NT2/D1 (cell line): ENCODE results near the gene OBSCN.

ENCODE experiments used
- SUZ12 ChIP-seq: IDR thresholded peaks from 2 replicates; pipeline ENCODE4 v1.6.1; 2011; ENCODE audit not compliant: insufficient read length, insufficient read depth; ENCODE audit errors: extremely low read depth
- YY1 ChIP-seq: IDR thresholded peaks from 2 replicates; pipeline ENCODE4 v1.6.1; 2011; ENCODE audit not compliant: insufficient read length, insufficient read depth
- ZNF274 ChIP-seq: IDR thresholded peaks from 2 replicates; pipeline ENCODE4 v1.6.1; 2011; ENCODE audit warnings: mild to moderate bottlenecking, low read depth, low read length

DNA sequence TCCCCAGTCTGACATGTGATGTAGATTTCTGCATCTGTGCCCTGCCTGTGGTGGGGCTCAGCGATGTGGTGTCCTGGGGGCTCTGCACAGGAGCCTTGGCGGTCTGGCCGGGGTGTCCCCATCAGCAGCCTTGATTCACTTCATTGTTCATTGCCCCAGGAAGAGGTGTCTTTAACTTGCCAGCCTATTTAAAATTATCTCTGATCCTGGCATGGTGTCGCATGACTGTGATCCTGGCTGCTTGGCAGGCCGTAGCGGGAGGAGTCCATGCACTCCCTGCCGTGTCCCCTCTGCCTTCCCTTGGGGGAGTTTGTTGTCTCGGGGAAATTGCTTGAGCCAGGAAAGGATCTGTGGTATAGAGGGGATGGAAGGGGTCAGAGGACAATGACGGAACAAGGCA is 138.9 kb downstream of the OBSCN start:
- no peak for TF ChIP-seq YY1
- no peak for TF ChIP-seq ZNF274
- no peak for TF ChIP-seq SUZ12
